Forelimb muscle (tissue), 1 donor: ENCODE results near the gene GCNT1. TPM values are rescaled to one million over a fixed set of nuclear protein-coding genes. Genes with fewer than 3 reads are reported as not detected.

Experiments
- DNase-seq: peaks from one replicate; pipeline ENCODE4 v3.0.0-alpha.2; 2013; ENCODE audit warnings: low read depth
- polyA plus RNA-seq: library from polyadenylated mRNA; unstranded; fragments of 120-200 nt; gene quantifications from one replicate; pipeline ENCODE4 v1.2.1, GENCODE V29; 2013; ENCODE audit not compliant: insufficient read length

Gene GCNT1
- polyA plus RNA-seq, 1 donor, result 4.1 TPM

DNA sequence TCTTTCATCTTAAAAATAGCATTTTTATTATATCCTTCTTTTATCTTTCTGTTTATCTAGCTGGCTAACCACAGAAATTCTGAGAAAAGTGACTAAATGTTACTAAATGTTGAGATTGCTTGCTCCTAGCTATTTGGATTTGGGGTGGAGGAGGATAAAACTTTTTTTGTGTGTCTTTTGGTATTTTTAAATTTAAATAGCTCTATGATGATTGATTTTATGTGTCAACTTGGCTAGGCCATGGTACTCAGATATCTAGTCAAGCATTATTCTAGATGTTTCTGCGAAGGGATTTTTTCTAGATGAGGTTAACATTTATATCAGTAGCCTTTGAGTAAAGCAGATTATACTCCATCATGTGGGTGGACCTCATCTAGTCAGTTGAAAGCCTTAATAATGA, 75.0 kb downstream of the GCNT1 start:
- no peak for DNase-seq

DNA sequence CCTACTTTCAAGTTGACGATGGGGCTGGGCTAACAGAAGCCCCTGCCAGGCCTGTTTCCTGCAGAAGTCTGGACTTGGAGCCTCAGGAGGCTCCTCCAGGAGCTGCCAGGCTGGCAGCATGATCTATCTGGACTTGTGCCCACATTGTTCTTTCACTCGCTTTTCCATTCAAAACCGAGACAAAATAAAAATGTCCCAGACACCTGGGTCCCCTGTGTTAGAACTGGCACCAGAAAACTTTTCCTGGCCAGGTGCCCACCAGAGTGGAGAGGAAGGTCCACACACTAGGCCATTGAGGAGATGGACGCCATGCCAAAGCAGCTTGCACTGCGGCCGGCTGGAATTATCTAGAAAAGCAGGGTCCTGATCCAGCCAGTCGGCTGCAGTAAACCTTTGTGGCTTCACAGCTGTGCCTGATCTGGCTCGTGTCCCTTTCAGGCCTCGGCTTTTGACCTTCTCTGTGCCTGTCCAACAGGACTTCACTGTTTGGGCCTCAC, 78.2 kb downstream of the GCNT1 start:
- no peak for DNase-seq

DNA sequence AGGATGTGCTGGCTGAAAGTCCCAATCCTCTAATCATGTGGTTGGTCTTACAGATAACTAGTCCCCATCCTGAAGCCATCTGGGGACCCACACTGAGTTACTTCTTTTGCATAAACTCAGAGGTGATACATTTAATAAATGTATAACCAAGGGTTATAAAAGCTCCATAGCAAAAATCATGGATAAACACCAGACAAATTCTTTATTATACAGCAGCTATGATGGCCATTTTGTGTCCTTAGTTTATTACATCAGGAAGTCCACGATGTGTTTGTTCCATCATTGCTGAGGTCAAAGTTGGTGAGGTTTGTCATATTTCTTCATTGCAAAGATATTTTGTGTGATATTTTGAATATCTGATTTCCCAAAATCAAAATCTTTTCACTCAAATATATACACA, 80.2 kb downstream of the GCNT1 start:
- DNase-seq, result no peak

DNA sequence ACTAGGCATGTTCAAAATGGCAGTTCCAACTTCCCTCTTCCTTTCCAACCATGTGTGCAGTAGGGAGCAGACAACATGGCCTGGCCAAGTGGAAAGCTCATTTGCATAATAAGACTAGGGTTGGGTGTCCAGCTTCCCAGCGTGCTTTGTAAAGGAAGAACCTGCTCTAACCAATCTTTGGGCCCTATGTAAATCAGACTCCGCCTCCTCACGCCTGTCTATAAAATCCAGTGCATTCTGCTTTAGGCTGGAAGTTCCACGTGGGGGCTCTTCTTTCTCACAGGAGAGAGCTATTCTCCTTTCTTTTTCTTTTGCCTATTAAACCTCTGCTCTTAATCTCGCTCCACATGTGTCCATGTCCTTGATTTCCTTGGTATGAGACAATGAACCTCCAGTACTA, 83.4 kb downstream of the GCNT1 start:
- no peak for DNase-seq

DNA sequence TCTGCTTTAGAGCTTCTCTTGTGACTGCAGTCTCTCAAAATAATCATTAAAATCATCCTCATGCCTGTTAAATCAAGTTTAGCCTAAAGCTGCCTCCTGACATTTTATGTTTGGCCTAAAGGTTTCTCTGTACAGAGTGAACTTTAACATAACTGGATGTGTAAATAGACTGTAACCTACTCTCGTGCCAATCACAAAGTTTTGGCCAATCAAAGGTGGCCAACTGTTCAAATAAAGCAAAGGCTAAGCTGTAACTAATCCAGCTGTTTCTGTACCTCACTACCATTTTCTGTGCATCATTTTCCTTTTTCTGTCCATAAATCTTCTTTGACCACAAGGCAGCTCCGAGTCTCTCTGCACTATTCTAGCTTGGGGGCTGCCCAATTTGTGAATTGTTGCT, 86.2 kb downstream of the GCNT1 start:
- no peak for DNase-seq

DNA sequence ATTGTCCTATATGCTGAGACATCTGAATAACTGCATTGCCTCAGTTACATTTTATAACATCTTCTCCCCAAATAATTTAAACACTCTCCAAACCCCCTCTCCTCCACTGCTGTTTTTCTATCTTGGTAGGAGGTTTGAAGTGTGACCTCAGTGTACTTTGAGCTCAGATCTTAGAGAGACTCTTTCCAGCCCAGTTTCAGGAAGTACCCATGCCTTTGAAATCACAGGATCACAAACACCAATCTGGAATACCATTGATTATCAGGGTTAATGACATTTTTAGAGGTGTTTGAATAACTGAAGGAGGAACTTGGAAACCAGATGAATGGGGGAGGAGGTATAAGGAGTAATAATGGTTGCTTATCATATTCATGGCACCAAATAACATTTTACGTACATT, 93.2 kb downstream of the GCNT1 start:
- no peak for DNase-seq

DNA sequence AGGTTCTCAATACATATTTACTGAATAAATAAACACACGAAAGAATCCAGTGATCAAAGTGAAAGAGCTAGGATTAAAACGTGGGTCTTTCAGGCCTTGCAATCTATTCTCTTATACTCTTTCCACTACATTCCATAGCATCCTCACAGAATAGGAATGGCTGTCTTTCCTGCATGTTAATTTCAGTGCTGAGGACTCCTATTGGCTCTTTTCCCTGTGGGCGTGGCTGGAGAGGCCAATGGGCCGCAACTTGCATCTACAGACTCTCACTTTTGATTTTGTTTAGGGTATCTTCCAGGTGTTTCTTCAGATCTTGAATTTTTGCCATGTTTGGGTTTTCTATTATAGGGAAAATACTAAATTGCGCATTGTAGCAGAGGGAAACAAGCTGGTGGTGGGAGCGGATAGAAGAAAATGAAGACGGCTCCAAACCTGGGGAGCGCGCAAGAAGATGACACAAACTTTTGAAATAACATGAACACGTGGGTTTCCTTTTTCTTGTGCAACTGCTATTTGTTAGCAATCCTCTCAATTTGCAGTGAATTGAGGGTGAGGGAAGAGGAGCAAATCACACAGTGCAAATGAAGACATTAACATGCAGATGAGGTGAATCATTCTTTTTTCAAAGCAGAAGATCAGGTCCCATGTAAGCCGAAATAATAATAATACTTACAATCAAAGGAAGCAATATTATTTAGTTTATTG, 93.9 kb downstream of the GCNT1 start:
- DNase-seq, result no peak

DNA sequence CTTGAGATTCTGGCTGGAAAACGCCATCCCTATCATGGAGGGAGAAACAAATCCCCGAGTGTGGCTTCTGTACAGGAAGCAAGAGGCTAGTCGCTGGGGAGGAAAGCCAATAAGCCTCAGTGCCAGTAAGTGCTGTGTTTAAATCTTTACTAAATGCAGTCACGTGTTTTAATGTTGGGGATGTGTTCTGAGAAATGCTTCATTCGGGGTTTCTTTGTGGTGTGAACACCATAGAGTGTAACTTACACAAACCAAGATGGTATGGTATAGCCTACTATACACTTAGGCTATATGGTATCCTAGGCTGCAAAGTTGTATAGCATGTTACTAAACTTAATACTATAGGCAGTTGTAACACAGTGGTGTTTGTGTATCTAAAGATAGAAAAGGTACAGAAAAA, 94.7 kb downstream of the GCNT1 start:
- no peak for DNase-seq

Other genes starting within 250 kb of the GCNT1 start
- 12.9 TPM for gene RFK, start 64.8 kb upstream of the GCNT1 start, polyA plus RNA-seq